NT2/D1 (cell line): ENCODE data around the gene PGP.
A peak's percentile ranks its signal among the peaks of the same experiment; 100 is the strongest.

Experiments
- DNase-seq: peaks from one replicate; pipeline ENCODE4 v3.0.0-alpha.2; 2011; ENCODE audit warnings: low read depth, low spot score
- H3K27me3 ChIP-seq: 2 replicates; pipeline ENCODE4 v1.6.0; 2011; ENCODE audit warnings: mild to moderate bottlenecking; ENCODE audit not compliant: insufficient read length, insufficient read depth
- H3K36me3 ChIP-seq: 2 replicates; pipeline ENCODE4 v1.6.1; 2011; ENCODE audit warnings: mild to moderate bottlenecking, low read length, mixed read lengths; ENCODE audit not compliant: insufficient read depth, insufficient read length
- H3K4me1 ChIP-seq: 2 replicates; pipeline ENCODE4 v1.5.1; 2011; ENCODE audit not compliant: insufficient read depth, insufficient read length
- H3K4me3 ChIP-seq: 2 replicates; pipeline ENCODE4 v1.5.1; 2011; ENCODE audit warnings: low read depth; ENCODE audit not compliant: insufficient read length
- H3K9ac ChIP-seq: 2 replicates; pipeline ENCODE4 v1.6.0; 2011; ENCODE audit warnings: low read depth; ENCODE audit not compliant: insufficient read length
- H3K9me3 ChIP-seq: 2 replicates; pipeline ENCODE4 v1.5.1; 2011; ENCODE audit warnings: mild to moderate bottlenecking, low read length; ENCODE audit not compliant: insufficient read depth
- SUZ12 ChIP-seq: IDR thresholded peaks from 2 replicates; pipeline ENCODE4 v1.6.1; 2011; ENCODE audit not compliant: insufficient read length, insufficient read depth; ENCODE audit errors: extremely low read depth
- YY1 ChIP-seq: IDR thresholded peaks from 2 replicates; pipeline ENCODE4 v1.6.1; 2011; ENCODE audit not compliant: insufficient read length, insufficient read depth
- ZNF274 ChIP-seq: IDR thresholded peaks from 2 replicates; pipeline ENCODE4 v1.6.1; 2011; ENCODE audit warnings: mild to moderate bottlenecking, low read depth, low read length

Gene PGP

GRCh38 chr16:2226918-2227317, 12.3 kb upstream of the PGP start:
- no peak overlapping the region for H3K4me3 ChIP-seq
- no peak for TF ChIP-seq ZNF274
- TF ChIP-seq YY1, result no peak
- TF ChIP-seq SUZ12, result no peak

GRCh38 chr16:2226245-2226793, 11.7 kb upstream of the PGP start:
- H3K4me3 ChIP-seq, result no peak overlapping the region
- no peak overlapping the region for H3K9ac ChIP-seq
- no peak for TF ChIP-seq SUZ12
- TF ChIP-seq ZNF274, result no peak
- TF ChIP-seq YY1, result no peak

More at GRCh38 chr16:2226918-2227317, 12.3 kb upstream of the PGP start:
- H3K36me3 ChIP-seq, result peaks cover 58% of the 10 kb centered on the region
- H3K27me3 ChIP-seq, result no peaks in the 10 kb centered on the region
- no peak for DNase-seq
- H3K9me3 ChIP-seq, result no peaks in the 10 kb centered on the region
- H3K4me1 ChIP-seq, result peaks cover 9% of the 10 kb centered on the region
- H3K9ac ChIP-seq, result no peak overlapping the region

GRCh38 chr16:2223942-2224486, 9.4 kb upstream of the PGP start:
- DNase-seq, result no peak
- Histone ChIP-seq H3K9me3 (no peaks in the 10 kb centered on the region), H3K4me1 (peaks cover 8% of the 10 kb centered on the region), H3K9ac (peak overlapping the region; percentile 91), H3K36me3 (peaks cover 29% of the 10 kb centered on the region), H3K4me3 (peak overlapping the region; percentile 93), H3K27me3 (no peaks in the 10 kb centered on the region)
- TF ChIP-seq ZNF274 (no peak), SUZ12 (no peak), YY1 (no peak)

More at GRCh38 chr16:2226245-2226793, 11.7 kb upstream of the PGP start:
- no peak for DNase-seq
- H3K4me1 ChIP-seq, result peaks cover 9% of the 10 kb centered on the region
- peaks cover 52% of the 10 kb centered on the region for H3K36me3 ChIP-seq
- no peaks in the 10 kb centered on the region for H3K9me3 ChIP-seq
- H3K27me3 ChIP-seq, result no peaks in the 10 kb centered on the region

DNA sequence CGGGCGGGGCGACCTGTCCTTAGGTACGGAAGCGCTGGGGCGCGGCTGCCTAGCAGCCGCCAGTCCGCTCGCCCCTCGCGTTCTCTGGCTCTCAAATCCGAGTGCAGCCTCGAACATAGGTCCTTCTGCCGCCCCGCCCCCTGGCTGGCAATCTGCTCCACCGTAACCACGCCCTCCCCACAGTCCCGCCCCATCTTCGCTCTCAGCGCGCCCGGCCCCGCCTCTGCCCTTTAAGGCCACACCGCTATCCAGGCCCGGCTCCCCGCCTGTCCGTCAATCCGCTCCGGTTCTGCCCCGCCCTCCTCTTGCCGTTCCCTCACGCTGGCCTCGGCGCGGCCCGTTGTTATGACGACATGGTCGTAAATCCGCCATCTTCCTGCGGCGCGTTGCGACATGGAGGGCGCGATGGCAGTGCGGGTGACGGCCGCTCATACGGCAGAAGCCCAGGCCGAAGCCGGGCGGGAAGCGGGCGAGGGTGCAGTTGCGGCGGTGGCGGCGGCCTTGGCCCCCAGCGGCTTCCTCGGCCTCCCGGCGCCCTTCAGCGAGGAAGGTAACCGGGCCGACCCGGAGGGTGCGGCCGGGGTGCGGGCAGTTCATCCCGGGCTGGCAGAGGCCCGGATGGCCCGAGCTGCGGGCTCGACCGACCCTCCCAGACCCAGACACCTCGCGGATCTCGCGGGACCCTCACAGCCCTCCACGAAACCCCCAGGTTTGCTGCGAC, 8.7 kb upstream of the PGP start, which contains the start of gene E4F1:
E4F1 (plus strand) TSS at position 371 of the 721 bp plus-strand sequence; CDS start at position 394, 23 bp downstream.
- no peaks in the 10 kb centered on the region for H3K9me3 ChIP-seq
- peak within 1 kb of the TSS; percentile 93 for H3K4me3 ChIP-seq
- DNase-seq, result peak; percentile 100
- TF ChIP-seq ZNF274, result no peak
- no peak for TF ChIP-seq SUZ12
- peak; percentile 69 for TF ChIP-seq YY1
- peaks cover 23% of the 10 kb centered on the region for H3K36me3 ChIP-seq
- no peaks in the 10 kb centered on the region for H3K27me3 ChIP-seq
- H3K4me1 ChIP-seq, result peaks cover 8% of the 10 kb centered on the region
- peak within 1 kb of the TSS; percentile 91 for H3K9ac ChIP-seq

DNA sequence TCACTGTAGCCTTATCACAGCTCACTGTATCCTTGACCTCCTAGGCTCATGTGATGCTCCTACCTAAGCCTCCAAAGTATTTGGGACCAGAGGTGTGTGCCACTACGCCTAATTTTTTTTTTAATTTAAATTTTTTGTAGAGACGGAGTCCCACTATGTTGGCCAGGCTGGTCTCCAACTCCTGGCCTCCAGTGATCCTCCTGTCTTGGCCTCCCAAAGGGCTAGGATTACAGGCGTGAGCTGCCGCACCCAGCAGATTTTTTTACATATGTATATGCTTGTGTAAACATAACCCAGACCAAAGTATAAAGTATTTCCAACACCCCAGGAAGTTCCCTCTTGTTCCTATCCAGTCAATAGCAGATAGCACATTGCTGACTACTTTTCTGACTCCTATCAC, 1.7 kb upstream of the PGP start:
- no peaks in the 10 kb centered on the region for H3K9me3 ChIP-seq
- TF ChIP-seq ZNF274, result no peak
- no peak for TF ChIP-seq YY1
- no peak for TF ChIP-seq SUZ12
- DNase-seq, result no peak
- peaks cover 30% of the 10 kb centered on the region for H3K36me3 ChIP-seq
- H3K4me1 ChIP-seq, result peaks cover 26% of the 10 kb centered on the region
- peak overlapping the region; percentile 82 for H3K9ac ChIP-seq
- peak overlapping the region; percentile 29 for H3K4me3 ChIP-seq
- H3K27me3 ChIP-seq, result no peaks in the 10 kb centered on the region

- Histone ChIP-seq H3K27me3 (no peaks in the 10 kb centered on the region), H3K36me3 (peaks cover 50% of the 10 kb centered on the region), H3K4me3 (peak overlapping the region; percentile 100), H3K9me3 (no peaks in the 10 kb centered on the region), H3K4me1 (peaks cover 41% of the 10 kb centered on the region), H3K9ac (peak overlapping the region; percentile 100)
- TF ChIP-seq ZNF274 (no peak), YY1 (no peak), SUZ12 (no peak)
- DNase-seq, result no peak
These were observed 572 bp downstream of the PGP start for GRCh38 chr16:2213817-2214718.
